GM18858 (cell line): Measurements from ENCODE around the gene NBAS.
"Not testable (repeated sequence)": the region's sequence is repeated elsewhere in the genome, so short reads cannot be mapped to it uniquely, and the experiment has no call there.

ENCODE experiments used
- ATAC-seq: cut with Tn5 transposase; IDR thresholded peaks from one replicate; pipeline ENCODE4 v1.9.1; 2021; ENCODE audit not compliant: unreplicated experiment

NBAS gene

DNA sequence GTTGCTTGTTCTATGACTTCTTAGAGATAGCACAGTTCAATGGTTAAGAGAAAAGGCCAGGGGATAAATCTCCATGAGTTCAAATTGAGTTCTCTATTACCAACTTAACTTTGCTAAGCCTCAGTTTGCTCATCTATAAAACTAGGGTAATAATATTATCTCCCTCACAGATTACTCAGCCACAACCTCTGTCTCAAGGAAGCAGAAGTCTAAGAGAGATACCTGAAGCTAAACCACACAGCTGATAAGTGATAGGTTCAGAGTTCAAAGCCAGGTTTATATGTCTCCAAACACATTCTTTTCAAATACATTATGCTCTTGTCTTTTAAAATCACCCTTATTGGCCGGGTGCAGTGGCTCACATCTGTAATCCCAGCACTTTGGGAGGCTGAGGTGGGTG is 287.7 kb downstream of the NBAS start:
- no peak for ATAC-seq

DNA sequence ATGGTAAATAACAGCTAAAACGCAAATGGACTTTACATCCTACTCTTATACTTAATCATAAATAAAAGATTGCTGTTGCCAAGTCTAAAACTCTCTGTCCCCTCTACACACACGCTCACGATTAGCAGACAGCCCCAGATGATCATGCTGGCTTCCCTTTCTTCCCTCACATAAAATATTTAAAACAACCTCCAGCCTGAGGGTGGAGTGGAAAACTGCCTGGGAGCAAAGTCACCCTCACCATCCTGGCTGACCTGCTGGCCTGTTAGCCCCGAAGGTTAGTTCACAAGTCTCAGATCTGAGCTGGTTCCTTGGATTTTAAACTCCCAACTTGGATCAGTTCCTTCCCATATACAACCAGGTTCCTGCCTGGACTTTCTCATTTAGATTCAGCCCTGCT is 288.2 kb downstream of the NBAS start:
- ATAC-seq: no peak

DNA sequence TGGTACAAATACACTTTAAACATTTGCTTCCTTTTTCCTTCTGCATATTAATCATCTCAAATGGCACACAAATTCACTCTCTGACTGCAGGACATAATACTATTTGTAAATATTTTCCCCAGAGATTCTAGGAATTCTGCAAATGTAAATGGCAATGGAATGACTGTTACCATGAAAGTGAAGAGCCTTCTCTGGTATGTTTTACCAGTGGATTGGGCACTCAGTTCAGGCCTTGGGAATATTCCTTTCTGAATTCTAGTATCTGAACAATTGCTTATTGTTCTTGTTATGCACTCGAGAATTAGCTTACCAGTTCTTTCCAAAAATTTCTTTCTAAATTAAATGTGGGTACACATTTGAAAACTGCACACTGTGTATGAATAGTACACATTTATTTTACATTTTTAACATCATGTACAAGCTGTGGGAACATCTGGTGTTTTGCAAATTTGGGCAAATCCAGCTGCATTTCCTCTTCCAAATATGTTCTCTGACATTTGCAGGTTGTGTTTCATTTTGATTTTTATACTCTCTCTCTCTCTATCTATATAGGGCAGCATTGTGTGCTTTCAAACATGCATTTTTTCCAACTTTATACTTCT is 289.1 kb downstream of the NBAS start:
- no peak for ATAC-seq

DNA sequence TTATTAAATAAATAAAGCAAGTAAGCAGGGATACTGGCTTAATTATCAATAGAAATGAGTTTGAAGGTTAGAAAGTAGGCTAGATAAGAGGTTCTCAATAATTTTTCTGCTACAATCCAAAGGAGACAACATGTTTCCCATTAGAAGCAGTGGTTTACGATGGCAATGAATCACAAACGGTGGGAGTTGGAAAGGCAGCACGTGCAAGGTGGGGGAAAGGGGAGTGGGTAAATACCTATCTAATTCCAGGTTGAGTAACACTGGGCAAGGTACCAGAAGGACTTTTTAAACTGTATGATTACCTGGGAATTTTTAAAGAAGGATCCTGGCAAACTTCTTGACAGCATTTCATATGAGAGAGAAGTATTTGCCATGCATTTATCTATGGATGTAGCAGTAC is 289.9 kb downstream of the NBAS start:
- no peak for ATAC-seq

DNA sequence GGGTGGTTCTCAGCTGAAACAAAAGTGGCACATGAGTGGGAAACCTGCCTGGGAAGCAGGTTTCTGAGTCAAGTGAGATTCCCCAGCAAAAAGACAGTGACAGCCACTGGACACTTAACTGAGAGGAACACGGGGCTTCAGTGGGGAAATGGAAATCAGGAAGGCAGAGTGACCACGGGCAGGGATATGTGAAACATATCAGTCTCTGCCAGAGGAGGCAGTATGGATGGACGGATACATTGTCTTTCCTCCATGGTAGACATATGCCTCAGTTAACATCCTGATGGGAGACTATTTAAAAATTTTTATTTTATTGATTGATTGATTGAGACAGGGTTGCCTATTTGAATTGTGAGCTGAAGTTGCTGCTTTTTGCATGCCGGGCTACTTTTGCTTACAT is 292.1 kb downstream of the NBAS start:
- ATAC-seq: no peak

DNA sequence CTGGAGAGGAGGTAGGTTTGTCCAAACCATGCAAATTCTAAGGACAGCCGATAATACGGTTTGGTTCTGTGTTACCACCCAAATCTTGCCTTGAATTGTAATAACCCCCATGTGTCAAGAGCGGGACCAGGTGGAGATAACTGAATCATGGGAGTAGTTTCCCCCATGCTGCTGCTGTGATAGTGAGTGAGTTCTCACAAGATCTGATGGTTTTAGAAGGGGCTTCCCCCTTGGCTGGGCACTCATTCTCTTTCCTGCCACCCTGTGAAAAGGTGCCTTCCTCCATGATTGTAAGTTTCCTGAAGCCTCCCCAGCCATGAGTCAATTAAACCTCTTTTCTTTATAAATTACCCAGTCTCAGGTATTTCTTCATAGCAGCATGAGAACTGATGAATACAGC is 295.2 kb downstream of the NBAS start:
- ATAC-seq: no peak

DNA sequence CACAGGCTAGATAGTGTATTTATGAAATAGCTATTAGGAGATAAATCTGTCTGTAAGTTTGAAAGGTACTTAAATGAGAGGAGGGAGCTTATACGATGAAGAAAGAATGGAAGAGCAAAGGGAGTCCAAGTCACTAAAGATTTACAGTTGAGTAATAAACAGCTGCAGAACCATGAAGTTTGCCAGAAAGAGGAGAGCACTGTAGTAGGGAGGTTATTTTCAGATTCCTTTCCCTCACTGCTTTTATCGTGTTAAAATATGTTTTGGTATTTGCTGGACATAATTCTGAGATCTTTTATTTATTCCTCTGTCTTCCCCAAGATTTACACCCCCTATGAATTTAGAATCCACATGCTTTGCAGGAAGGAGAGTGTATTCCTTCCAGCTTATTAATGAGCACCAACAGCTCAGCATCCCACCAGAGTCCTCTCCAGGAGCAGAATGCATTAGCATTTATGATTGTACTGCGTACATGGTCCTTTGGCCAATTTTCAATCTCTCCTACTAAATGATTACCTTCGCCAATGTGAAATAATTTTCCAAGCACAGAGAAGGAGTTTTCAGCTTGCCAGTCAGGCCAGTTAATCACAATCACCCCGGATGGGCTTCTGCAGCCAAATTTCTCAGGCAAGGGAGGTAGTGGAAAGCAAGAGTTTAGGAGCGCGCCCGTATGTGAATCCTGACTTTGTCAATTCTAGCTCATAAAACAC is 297.0 kb downstream of the NBAS start:
- no peak for ATAC-seq

DNA sequence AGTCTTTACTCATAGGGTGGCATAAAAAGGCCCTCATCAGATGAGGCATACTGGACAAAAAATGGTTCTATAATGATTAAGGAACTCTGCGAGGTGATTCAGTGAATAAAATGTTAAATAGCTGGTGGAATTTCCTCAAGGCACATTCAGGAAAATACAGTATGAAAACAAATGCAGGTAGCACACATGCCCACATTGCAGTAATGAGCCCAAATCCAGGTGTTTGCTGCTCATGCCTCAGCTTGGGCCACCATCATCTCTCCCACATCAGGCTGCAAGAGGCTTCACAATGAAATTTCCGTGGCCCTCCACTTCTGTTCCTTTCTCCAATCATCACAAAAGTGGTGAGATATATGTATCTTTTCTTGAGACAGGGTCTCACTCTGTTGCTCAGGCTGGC is 298.3 kb downstream of the NBAS start:
- ATAC-seq: no peak

DNA sequence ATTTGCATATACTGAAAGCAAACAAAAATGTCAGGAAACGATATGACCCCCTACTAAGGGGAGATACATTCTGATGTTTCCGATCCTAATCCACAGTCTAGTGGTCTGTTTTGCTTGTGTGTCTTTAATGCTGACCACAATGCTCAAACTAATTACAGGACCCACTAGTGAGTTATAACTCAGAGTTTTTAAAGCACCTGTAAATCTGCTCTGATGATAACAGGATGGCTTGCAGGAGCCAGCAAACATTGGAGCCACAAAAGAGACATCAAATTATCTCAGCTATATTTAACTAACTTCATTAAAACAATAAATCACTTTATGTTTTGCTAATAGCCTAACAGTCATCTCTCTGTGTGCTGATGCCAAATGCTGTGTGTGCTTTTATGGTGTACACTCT is 300.3 kb downstream of the NBAS start:
- no peak for ATAC-seq

DNA sequence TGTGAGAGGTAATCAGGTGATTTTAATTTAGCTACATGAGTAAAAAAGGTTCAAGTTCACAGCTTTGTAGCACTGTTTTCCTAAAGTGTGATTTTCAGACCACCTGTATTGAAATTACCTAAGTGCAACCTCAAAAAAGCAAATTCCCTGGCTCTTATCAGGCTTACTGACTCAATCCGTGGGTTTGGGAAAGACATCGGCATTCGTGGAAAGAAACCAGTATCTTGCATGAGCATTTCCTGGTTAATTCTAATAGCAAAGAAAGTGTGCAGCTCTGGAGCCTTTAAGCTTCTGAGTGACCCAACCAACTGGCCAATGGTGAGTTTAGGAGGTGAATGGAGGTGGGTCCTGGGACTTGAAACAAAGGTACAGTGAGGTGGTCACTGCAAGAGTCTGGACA is 300.9 kb downstream of the NBAS start:
- ATAC-seq: no peak

DNA sequence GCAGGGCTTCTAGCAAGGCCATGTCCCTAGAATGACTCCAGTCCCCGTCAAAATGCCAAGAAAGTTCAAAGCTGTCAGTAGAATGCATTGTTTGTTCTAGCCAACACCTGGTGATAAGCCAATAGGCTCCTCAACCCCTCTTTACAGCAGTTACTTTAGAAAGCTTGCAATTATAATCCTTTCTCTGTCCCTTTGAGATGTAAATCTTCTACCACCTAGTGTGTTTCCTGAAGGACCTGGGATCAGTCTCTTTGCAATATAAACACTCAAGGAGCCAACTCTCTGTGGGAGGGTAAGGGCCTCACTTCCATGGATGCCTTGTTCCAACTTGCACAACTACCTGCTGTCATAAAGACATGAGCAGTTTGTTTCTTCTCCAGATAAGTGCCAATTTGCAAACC is 301.8 kb downstream of the NBAS start:
- no peak for ATAC-seq

DNA sequence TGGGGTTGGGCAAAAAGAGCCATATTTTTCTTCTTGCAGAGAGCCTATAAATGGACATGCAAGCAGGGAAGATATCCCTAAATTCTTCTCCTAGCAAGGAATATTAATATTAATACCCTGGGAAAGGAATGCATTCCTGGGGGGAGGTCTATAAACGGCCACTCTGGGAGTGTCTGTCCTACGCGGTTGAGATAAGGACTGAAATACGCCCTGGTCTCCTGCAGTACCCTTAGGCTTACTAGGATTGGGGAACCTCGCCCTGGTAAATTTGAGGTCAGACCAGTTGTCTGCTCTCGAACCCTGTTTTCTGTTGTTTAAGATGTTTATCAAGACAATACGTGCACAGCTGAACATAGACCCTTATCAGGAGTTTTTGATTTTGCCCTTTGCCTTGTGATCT is 302.7 kb downstream of the NBAS start:
- not testable (repeated sequence) for ATAC-seq

DNA sequence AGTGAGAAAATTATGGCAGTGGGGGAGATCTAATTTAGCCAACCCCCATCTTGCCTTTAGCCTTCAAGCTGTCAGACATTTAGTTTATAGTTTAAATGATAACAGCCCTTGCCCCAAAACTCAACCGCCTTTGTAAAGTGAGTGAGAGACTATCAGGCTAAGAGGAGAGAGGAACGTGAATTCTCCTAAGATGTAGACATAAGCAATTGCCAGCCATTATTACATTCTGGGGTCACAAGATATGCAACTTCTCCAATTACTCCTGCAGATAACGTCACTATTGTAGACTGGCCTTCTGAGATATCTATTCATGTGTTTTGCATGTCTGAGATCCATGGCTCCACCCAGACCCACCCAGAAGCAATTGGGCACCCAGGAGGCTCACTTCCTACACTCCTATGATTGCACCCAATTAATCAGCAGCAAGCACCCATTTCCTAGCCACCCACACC is 307.3 kb downstream of the NBAS start:
- ATAC-seq: no peak

DNA sequence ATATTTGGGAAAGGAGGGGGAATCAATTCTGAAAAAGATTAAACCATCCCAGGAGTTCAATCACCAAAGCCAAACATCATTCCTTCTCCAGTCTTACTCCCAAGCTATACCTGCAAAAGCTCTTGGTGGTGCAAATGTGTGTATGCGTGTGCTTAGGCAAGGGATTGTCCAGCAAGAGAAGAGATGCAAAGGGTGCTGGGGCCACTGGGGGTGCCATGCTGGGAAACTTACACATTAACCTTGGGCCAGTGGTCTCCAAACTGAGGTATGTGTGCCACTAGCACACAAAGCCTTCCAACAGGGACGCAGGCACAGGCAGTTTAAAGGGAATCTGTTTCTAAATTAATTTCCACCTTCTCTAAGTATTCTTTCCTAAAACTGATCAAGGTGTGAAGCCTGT is 307.9 kb downstream of the NBAS start:
- no peak for ATAC-seq

DNA sequence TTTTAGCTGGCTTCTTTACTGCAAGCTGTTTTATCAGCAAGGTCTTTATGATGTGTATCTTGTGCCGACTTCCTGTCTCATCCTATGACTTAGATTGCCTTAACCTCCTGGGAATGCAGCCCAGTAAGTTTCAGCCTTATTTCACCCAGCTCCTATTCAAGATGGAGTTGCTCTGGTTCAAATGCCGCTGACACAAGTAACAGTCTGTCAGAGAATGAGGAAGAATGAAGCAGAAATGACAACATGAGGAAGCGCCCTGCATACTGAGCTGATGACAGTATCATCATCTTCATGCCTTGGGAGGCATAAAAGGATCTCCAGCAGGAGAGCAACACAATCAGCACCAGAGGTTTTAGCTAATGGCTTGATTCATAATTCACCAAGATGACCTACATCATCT is 309.4 kb downstream of the NBAS start:
- no peak for ATAC-seq

DNA sequence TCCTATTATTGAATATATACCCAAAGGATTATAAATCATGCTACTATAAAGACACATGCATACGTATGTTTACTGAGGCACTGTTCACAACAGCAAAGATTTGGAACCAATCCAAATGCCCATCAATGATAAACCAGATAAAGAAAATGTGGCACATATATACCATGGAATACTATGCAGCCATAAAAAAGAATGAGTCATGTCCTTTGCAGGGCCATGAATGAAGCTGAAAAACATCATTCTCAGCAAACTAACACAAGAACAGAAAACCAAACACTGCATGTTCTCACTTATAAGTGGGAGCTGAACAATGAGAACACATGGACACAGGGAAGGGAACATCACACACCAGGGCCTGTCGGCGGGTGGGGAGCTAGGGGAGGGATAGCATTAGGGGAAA is 310.2 kb downstream of the NBAS start:
- not testable (repeated sequence) for ATAC-seq

DNA sequence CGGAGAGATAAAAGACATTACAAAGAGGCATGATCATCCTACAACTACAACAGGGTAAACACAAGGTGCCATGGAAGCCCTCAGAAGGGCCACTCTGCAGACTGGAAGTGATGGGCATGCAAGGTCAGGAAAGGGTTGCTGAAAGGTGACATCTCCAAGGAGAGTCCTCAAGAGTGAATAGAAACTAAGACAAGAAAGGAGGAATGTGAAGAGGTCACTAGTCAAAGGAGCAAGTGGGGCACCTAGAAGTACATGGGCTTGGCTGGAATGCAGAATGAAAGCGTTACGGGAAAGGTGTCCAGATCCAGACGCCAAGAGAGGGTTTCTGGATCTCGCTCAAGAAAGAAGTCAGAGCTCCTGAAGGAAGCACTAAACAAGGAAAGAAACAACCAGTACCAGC is 314.3 kb downstream of the NBAS start:
- ATAC-seq: no peak

DNA sequence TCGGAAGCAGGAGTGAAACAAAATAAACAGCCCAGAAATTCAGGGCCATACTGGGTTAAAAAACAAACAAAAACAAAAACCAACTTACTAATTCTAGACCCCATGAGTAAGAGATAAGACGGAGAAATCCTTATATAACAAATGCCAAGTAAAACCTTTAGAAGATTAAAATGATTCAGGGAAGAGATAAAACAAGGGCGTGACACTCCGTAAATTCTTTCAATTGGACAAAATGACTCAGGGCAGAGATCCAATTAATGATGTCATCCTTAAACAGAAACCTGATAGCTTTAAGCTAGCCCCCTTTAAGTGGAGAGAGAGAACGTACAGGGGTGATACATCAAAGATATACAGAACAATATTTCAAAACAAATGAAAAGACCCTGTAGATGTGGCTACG is 317.4 kb downstream of the NBAS start:
- no peak for ATAC-seq

DNA sequence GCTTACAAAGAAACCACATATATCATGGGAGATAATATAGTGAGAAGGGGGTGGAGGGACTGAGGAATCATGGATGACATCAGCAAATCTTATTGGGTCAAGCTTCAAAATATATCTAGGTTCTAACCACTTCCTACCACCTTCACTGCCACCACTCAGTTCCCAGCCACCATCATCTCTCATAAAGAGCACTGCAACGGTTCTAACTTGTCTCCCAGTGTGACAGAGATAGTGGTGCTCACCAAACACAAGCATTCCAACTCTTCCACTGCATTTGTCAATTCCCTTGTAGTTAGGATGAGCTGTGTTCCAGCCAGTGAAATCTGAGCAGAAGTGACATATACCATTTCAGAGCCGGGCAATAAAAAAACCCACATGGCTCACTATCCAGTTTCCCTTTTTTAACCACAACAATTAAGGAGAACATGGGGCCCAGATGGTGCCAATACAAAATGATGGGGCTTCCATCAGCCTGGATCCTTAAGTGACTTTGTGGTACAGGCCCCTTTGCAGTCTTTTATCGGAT is 318.1 kb downstream of the NBAS start:
- no peak for ATAC-seq

DNA sequence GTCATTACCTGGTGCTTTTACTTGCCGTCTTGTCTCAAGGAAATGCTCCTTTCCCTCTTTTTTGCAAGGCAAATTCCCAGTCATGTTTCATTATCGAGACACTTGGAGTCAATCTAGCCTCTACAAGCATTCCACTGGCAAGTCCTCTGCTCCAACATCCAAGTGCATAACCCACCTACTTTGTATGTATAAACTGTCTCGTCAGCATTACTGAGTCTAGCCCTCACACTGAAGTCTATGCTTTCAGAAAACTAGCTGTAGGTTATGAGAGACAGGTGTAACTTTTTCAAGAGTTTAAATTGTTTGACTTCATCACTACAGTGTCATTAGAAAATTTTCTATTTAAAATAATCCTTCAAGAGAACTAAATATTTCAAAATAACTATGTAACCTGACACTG is 319.2 kb downstream of the NBAS start:
- no peak for ATAC-seq

DNA sequence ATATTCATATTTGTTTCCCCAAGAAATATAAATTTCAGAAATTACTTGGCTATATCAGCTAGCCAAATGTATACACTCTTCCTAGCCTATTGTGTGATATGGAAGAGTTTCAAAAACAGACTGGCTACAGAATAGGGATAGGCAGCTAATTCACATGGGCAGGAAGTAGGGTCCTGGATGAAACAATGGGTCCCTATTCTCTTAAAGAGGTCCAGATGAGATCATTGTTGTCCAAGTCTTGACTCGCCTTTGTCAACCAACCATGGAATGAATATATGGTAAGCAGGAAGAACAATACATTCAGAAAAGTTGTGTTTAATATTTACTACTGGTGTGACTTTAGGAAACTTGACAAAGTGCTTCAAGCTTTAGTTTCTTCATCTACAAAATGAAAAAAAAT is 319.9 kb downstream of the NBAS start:
- no peak for ATAC-seq

DNA sequence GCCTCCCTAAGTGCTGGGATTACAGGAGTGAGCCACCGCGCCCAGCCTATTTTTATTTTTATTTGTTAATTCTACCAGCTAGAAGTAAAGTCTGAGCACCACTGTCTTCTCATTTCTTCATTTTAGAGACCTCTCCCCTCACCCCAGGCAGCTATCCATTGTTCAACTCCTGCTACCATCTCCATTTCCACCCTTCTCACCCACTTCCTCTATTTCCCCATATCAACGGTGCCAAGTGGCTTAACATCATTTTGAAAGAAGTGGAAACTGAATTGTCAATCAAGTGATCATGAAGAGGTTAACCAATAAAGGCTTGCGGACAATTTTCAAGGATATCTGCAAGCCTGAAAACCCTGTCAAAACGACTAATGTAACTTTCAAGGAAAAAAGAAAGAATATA is 323.1 kb downstream of the NBAS start:
- no peak for ATAC-seq
